H54 (cell line): Measurements from ENCODE around the gene PTGES2.

Source experiments
- DNase-seq: peaks from one replicate; pipeline ENCODE4 v3.0.0; 2011; ENCODE audit warnings: low spot score, mixed read lengths; ENCODE audit not compliant: insufficient read length
- FAIRE-seq: peaks from 3 replicates; lab custom pipeline; 2011; peaks lifted over from hg19 to GRCh38; lab: Jason Lieb, UNC
- POLR2A ChIP-seq: IDR thresholded peaks from 2 replicates; pipeline ENCODE4 v1.6.1; 2011; ENCODE audit warnings: low read depth, mild to moderate bottlenecking, low read length

Gene PTGES2

DNA sequence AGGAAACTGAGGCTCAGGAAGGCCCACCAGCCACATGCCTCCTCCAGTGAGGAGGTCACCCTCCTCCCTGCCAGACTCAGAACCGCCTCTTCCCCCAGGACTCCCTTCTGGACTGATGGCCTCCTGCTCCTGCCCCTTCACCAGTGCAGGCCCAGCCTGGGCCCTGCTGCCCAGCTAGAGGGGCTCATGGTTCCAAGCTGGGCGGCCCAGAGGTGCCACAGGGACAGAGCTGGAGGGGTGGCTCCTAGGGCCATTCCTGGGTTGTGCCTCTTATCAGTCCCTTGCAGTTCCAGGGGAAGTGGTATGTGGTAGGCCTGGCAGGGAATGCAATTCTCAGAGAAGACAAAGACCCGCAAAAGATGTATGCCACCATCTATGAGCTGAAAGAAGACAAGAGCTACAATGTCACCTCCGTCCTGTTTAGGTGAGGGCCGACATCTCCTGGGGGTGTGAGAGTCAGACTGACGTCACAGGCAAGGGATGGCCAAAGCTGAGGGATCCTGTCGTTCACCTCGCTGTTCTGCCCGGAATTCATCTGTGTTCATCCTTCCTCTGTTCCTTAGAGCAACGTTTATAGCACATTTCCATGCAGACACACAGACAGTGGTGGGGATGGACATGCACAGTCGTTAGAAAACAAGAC, 22.5 kb upstream of the PTGES2 start:
- TF ChIP-seq POLR2A = no peak
- FAIRE-seq (no peak), DNase-seq (no peak)

DNA sequence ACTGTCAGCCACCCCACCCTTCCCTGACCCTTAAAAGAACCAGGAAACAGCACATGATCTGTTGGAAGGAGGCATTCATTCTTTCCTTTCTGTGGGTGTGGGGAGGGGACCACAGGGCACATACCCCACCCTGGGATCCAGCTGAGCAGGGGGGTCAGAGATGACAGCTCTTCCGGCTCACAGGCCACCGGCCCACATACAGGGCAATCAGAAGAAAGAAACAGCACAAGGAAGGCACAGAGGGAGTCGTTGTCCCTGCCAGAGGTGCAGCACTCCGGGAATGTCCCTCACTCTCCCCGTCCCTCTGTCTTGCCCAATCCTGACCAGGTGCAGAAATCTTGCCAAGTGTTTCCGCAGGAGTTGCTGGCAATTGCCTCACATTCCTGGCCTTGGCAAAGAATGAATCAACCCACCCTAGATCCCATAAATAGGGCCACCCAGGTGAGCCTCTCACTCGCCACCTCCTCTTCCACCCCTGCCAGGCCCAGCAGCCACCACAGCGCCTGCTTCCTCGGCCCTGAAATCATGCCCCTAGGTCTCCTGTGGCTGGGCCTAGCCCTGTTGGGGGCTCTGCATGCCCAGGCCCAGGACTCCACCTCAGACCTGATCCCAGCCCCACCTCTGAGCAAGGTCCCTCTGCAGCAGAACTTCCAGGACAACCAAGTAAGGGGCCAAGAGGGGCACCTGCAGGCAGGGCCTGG, 21.6 kb upstream of the PTGES2 start, which contains the start of gene LCN2:
Gene LCN2 (plus strand): TSS at position 453 of the 701 bp plus-strand sequence. CDS start 73 bp downstream, at position 526.
- no peak for TF ChIP-seq POLR2A
- FAIRE-seq = no peak
- no peak for DNase-seq

GRCh38 chr9:128148509-128149000, 21.0 kb upstream of the PTGES2 start:
- DNase-seq = no peak
- FAIRE-seq = no peak
- no peak for TF ChIP-seq POLR2A

DNA sequence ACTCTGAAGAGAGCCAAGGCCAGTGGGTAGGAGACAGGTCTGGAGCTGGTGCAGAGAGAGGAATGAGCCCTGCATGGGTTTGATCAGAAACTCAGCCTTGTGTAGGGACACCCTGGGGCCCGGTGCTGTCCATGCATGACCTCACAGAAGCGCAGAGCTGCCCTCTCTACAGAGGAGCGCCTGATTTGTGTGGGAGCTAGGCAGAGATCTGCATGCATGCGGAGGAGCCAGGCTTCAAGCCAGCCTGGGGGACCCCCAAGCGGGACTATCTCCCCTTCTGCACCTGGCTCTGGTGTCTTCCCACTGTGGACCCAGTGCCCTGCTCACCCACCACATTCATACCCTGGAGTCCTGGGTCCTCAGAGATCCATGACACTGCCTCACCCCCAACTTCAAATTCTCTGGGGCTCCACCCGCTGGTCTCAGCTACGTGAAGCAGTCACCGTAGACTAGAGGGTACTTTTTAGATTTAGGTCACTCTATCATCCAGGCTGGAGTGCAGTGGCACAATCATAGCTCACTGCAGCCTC, 19.1 kb upstream of the PTGES2 start:
- no peak for DNase-seq
- no peak for TF ChIP-seq POLR2A
- no peak for FAIRE-seq

DNA sequence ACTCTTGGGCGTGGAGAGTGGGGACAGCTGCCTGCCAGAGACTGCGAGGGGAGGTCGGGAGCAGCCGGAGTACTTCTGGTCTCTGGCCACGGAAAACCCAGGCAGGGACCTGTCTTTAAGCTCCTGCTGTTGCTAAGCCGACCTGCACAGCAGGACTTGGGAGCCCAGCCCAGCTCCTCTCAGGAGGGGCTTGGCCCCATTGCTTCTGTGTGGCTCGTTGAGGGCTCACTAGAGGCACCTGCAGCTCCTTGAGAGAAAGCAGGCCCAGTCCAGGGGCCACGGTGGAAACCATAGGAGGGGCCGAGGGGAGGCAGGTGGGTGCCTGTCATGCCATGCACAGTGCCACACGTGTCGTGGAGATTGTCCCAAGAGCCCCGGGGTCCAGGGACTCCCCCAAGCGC, 18.4 kb upstream of the PTGES2 start:
- FAIRE-seq = no peak
- TF ChIP-seq POLR2A = no peak
- no peak for DNase-seq

GRCh38 chr9:128145536-128145935, 18.0 kb upstream of the PTGES2 start:
- no peak for DNase-seq

GRCh38 chr9:128144239-128145181, 17.0 kb upstream of the PTGES2 start:
- no peak for FAIRE-seq
- no peak for TF ChIP-seq POLR2A
- DNase-seq = no peak

More at GRCh38 chr9:128145536-128145935, 18.0 kb upstream of the PTGES2 start:
- no peak for FAIRE-seq
- no peak for TF ChIP-seq POLR2A

GRCh38 chr9:128143525-128144238, 16.2 kb upstream of the PTGES2 start:
- FAIRE-seq (no peak), DNase-seq (no peak)
- no peak for TF ChIP-seq POLR2A

DNA sequence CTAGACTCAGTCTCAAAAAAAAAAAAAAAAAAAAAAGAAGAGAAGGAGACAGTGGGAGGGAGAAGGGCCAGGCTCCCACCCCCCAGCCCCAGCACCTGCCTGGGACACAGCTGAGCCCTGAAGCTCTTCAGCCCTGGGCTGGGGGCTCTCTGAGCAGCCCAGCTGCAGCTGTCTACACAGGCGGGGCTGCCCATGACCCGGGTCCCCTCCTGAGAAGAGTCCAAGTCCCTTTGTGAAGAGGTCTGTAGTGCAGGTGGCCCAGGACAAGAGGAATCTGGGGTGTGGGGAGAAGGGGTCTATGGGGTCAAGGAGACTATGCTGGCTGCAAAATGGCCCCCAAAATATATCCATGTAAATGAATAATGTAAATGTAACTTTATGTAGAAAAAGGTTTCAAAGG, 15.1 kb upstream of the PTGES2 start:
- no peak for TF ChIP-seq POLR2A
- DNase-seq = no peak
- no peak for FAIRE-seq

DNA sequence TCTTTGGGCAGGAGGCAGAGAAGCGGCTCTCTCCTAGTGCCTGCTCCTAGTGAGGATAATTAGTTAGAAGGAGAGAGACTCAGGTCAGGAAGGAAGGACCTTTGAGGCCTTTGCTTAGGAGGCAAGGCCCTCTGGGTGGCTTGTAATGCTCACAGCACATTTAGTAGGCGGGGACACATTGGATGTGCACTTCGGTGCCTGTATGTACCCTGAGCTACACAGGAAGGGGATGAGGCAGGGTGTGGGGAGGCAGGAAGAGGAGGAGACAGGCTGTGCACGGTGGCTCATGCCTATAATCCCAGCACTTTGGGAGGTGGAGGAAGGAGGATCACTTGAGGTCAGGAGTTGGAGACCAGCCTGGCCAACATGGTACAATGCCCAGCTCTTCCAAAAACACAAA, 14.5 kb upstream of the PTGES2 start:
- no peak for TF ChIP-seq POLR2A
- DNase-seq (no peak), FAIRE-seq (no peak)

GRCh38 chr9:128141604-128142003, 14.1 kb upstream of the PTGES2 start:
- FAIRE-seq (no peak), DNase-seq (no peak)
- TF ChIP-seq POLR2A = no peak

GRCh38 chr9:128139621-128140020, 12.1 kb upstream of the PTGES2 start:
- no peak for TF ChIP-seq POLR2A
- no peak for FAIRE-seq
- DNase-seq = no peak

DNA sequence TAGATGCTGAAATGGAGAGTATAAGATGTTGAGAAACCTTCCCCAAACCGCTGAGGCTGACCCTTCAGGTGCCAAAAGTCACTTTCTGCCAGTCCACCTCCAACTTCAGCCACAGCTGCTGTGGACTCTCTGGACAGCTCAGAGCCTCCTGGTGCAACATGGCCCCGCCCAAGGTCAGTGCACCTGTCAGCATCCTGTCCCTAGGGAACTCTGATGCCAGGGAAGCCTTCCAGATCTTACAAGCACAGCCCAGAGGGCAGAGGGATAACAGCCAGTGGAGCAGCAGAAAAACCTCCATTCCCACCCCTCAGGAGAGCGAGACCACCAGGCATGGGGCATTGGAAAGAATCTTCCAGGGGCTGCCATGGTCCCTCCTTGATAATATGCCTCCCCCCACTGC, 10.5 kb upstream of the PTGES2 start:
- no peak for DNase-seq
- TF ChIP-seq POLR2A = no peak
- FAIRE-seq = no peak
